Retinal pigment epithelial cell (primary cell): ENCODE data around the gene RAET1G.
"Not testable (repeated sequence)": the region's sequence is repeated elsewhere in the genome, so short reads cannot be mapped to it uniquely, and the experiment has no call there.

ENCODE experiments used
- DNase-seq: peaks from one replicate; pipeline ENCODE4 v3.0.0-alpha.2; 2010; ENCODE audit warnings: low read depth
- H3K4me3 ChIP-seq: 2 replicates; pipeline ENCODE4 v1.5.1; 2011; ENCODE audit warnings: mild to moderate bottlenecking, low read length, control low read depth, moderate library complexity
- TF ChIP-seq, protein P1 (sequence below): conservative IDR thresholded peaks from 2 replicates; pipeline ENCODE4 v1.5.1; 2011; ENCODE audit warnings: low read depth, low read length, control low read depth, inconsistent platforms

RAET1G gene

DNA sequence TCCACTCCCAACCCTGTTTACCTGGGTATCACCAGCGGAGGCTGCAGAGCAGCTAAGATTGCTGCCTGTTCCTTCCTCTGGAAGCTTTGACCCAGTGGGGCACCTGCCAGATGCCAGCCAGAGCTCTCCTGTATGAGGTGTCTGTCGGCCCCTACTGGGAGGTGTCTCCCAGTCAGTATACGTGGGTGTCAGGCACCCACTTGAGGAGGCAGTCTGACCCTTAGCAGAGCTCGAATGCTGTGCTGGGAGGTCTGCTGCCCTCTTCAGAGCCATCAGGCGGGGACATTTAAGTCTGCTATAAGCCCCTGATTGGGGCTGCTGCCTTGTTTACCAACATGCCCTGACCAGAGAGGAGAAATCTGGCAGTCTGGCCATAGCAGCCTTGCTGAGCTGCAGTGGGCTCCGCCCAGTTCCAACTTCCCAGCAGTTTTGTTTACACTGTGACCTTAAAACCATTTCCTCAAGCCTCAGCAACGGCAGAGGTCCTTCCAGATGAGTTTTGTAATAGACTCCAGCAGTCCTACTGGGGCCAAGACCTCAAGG, 27.8 kb downstream of the RAET1G start:
- no peak overlapping the region for H3K4me3 ChIP-seq
- TF ChIP-seq, protein P1, sequence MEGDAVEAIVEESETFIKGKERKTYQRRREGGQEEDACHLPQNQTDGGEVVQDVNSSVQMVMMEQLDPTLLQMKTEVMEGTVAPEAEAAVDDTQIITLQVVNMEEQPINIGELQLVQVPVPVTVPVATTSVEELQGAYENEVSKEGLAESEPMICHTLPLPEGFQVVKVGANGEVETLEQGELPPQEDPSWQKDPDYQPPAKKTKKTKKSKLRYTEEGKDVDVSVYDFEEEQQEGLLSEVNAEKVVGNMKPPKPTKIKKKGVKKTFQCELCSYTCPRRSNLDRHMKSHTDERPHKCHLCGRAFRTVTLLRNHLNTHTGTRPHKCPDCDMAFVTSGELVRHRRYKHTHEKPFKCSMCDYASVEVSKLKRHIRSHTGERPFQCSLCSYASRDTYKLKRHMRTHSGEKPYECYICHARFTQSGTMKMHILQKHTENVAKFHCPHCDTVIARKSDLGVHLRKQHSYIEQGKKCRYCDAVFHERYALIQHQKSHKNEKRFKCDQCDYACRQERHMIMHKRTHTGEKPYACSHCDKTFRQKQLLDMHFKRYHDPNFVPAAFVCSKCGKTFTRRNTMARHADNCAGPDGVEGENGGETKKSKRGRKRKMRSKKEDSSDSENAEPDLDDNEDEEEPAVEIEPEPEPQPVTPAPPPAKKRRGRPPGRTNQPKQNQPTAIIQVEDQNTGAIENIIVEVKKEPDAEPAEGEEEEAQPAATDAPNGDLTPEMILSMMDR = no peak
- no peak for DNase-seq

DNA sequence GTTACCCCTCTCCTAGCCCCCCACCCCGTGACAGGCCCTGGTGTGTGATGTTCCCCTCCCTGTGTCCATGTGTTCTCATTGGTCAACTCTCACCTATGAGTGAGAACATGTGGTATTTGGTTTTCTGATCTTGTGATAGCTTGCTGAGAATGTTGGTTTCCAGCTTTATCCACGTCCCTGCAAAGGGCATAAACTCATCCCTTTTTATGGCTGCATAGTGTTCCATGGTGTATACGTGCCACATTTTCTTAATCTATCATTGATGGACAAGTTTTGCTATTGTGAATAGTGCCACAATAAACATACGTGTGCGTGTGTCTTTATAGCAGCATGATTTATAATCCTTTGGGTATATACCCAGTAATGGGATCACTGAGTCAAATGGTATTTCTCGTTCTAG, 31.1 kb downstream of the RAET1G start:
- DNase-seq, H3K4me3 ChIP-seq: not testable (repeated sequence)

DNA sequence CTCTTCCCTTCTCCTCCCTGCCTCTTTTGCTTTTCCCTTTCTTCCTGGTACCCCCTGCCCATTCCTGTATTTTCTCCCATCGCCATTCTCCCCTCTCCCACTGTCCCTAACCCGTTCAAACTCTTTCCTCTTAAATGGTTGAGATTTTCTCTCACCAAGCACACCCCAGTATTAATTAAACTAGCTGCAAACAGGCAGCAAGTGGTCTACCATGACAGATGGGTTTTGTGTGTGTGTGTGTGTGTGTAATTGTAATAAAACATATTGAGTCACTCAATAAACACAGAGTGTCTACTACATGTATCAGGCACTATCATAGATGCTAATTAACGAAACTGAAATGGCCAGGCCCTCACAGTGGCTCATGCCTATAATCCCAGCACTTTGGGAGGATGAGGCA, 31.7 kb downstream of the RAET1G start:
- H3K4me3 ChIP-seq = no peak overlapping the region
- TF ChIP-seq, protein P1 = no peak
- DNase-seq = no peak

DNA sequence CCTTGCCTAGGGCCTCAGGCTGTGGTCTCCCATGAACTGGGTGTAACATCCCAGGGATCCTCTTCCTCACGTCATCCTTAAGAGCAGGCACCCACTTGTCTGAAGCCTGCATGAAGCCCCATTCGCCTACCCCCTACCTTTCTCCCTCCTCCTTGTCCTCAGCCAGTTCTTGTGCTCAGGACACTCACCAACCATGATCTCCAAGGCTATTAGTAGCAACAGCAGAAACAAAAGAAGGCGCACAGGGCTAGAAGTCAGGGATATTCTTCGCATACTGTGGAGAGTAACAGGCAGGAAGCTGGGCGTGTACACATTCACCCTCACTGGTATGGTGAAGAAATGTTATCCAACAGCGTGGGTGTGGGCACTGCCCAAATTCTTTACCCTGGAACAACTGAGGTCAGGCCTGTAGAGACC, 32.3 kb downstream of the RAET1G start:
- TF ChIP-seq, protein P1 = no peak

DNA sequence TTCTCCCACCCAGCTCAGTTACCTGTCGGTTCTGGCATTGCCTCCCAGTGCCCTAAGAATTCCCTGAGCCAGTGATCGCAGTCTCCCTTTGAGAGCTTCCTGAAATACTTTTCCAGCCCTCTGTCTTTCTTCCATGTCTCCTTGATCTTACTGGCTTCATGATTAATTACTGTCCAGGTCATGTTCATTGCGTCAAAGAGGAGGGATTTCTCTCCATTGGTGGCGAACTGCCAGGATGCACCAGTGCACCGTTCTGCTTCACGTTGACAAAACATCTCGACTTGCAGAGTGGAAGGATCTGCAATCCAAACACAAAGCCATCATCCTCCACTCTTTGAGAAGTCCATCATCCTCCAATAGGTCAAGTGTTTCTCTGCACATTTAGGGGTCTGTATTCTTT, 33.6 kb downstream of the RAET1G start:
- no peak for DNase-seq
- H3K4me3 ChIP-seq = no peak overlapping the region
- TF ChIP-seq, protein P1 = no peak

More for the DNA sequence above, 32.3 kb downstream of the RAET1G start:
- no peak for DNase-seq
- H3K4me3 ChIP-seq = no peak overlapping the region

DNA sequence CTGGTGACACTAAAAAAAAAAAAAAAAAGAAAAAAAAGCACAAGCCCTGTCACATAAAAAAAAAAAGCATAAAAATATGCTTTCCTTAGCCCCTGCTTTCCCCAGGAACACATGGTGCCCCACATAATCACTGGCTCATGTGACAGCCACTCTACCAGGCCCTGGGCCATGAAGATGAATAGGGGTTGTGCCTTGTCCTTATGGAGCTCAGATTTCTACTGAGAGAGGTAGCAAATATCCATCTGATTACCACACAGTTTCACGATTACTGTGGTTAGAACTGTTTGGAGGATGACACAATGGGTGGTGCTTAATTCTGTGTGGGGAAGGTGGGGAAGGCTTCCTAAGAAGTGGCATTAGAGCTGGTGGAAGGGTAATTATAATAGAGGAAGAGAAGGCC, 34.3 kb downstream of the RAET1G start:
- no peak overlapping the region for H3K4me3 ChIP-seq
- TF ChIP-seq, protein P1 = no peak
- DNase-seq = no peak

- DNase-seq = no peak
- no peak overlapping the region for H3K4me3 ChIP-seq
- TF ChIP-seq, protein P1 = no peak
Measured at GRCh38 chr6:149888093-149888492, 34.8 kb downstream of the RAET1G start.

GRCh38 chr6:149887343-149887742, 35.6 kb downstream of the RAET1G start:
- DNase-seq = no peak
- no peak overlapping the region for H3K4me3 ChIP-seq
- TF ChIP-seq, protein P1 = no peak
